Dedifferentiated amniotic fluid mesenchymal stem cell (primary cell): ENCODE data around the gene P2RY6.

Experiments used
- DNase-seq: peaks from one replicate; pipeline ENCODE4 v3.0.0-alpha.2; 2016; ENCODE audit errors: extremely low spot score

Gene P2RY6

DNA sequence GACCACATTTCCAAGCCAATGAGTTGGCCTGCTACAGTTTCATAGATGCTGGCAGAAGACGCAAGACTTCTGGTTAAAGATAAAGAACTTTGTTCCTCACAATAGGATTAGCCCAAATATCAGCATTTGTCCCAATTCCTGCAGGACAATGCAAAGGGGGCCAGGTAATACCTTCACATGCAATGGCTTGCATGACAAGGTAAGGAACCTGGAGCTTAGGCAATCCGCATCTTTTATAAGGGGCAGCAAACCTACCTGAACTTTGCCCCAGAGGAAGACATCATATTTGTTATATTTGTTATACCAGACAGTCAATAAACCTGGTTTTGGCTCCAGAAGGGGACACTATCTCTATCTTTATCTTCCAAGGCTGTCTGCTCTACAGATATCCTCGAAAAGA, 5.3 kb downstream of the P2RY6 start:
- DNase-seq: no peak

DNA sequence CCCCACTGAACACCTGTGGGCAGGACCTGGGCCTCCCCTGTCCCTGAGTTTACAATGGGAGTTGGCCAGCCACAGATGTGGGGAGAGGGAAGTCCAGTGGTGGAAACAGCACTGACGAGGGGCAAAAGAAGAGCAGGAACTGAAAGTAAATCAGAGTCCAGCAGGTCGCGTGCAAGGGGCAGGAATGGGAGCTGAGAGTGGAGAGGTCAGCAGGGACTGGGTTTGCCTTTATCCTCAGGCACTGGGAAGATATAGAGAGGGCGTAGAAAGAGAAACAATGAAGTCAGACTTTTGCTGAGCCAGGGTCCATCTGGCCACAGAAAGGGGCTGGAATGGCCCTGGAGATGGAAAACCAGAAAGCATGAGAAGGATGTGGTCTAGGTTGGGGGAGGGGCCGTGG, 8.5 kb downstream of the P2RY6 start:
- no peak for DNase-seq

DNA sequence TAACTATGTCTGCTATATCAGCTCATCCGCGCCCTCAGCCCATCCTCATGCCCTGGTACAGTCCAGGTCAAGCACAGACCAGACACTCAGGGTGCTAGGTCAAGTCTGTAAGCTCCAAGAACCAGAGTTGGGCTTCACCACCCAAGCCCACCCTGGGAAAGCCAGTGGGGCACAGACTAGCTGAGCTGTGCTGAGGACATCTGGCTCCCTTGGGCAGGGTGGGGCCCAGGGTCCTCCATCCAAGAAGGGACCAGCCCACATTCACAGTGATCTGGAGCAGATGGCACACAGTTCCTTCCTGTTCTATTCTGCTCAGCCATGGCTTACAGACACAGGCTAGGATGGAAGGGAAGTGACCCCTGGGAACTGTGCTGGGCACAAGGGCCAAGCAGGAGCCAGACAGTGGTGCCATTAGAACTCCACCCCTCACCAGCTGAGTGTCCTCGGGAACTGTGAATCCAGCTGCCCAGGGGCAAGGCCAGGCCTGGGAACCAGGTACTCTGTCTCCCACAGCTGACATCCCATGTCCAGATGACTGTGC, 9.1 kb downstream of the P2RY6 start:
- no peak for DNase-seq

DNA sequence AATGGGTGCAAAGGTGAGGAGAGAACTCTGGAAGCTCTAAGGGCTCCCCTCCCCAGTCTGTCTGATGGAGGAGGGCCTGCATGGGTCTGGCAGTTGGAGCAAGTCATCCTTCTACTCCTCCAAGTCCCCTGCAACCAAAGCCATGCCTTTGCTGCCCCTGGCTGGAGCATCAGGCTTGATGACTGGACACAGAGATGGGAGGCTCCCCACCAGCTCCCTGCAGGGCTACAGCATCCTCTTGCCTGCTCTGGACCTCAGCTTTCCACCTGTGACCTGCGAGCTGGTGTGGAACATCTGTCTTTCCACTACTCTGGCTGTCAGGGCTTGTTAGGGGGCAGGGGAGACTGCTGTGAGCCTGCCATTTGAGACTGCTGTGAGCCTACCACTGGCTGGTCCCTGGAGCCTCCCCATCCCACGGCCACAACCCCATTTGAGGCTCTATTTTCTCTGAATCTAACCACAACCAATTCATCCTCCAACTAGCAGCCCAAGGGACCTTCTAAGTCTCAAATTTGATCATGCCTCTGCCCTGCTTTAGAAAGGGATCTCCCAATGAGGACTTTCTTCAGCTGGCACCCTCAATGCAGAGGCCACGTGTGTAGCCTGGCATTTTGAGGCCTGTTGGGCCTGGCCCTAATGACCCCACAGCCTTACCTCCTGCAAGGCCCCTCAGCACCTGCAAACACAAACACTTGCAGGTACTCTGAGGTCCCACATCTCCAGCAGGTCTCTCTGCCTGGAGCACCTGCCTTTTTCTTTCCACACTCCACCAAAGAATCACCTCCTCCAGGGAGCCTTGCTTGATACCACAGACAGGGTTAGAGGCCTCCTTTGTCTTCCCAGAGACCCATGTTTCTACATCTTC, 9.9 kb downstream of the P2RY6 start:
- DNase-seq: no peak

DNA sequence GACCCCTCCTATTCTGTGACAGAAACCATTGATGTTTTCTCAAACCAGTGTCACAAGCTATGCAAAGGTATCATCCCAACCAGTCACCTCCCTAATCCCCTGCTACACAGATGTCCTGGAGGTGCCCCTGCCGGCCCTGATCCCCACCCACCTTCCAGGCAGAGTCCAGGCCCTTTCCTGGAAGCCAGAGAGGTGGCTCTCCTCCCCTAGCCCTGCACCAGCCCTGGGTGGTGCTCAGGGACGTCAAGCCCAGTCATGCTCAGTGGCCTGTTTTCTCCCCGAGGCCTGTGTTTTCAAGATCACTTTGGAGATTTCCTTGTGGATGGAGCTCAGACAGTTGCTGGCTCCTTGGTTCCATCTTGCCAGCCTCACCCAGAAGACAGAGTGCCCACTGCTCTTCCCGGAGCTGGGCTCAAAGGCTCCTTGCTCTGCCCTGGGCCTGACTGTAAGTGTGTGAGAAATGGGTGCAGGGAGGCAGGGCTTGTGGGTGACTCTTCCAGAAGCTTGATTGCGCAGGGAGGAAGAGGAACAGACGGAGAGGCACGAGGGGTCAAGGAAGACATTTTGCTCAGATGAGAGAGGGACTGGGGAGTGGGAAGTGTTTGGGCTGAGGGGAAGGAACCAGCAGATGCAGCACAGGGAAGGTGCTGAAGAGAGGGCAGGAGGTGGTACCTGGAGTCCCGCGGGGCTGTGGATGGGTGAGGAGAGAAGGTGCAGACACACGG, 11.3 kb downstream of the P2RY6 start:
- DNase-seq: no peak

DNA sequence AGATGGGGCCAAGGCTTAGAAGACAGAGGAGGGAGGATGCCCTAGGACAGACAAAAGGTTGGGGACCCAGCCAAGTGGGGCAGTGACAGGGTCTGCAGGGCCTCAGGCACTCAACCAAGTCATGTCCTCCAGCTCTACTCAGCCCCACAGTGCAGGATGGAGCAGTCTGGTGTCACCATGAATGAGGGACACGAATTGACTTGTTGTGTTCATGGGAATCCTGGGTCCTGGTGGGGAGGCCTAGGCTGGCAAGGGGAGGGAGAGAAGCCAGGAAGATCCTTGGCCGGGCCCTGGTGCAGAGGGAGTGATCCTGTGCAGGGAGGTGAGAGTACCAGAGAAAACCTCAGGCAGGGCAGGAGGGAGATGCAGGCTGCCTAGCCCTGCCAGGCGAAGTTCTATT, 12.0 kb downstream of the P2RY6 start:
- no peak for DNase-seq

DNA sequence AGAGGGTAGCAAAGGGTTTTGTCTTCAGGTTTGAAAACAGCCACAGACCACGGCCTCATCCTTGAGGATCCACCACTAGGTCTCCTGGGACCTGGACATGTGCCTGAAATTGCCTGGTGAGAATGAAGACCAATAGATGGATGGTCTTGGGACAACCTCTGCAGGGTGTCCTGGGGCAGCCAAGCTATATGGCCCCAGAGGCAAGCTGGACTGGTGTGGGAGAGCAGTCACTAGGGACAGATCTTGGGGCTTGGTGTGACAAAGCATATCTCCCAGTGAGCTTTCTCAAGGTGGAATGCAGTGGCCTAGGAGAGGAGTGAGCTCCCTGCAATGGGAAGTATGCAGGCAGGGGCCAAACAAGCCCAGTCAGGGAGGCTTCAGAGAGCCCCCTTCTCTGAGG, 13.6 kb downstream of the P2RY6 start:
- DNase-seq: no peak

DNA sequence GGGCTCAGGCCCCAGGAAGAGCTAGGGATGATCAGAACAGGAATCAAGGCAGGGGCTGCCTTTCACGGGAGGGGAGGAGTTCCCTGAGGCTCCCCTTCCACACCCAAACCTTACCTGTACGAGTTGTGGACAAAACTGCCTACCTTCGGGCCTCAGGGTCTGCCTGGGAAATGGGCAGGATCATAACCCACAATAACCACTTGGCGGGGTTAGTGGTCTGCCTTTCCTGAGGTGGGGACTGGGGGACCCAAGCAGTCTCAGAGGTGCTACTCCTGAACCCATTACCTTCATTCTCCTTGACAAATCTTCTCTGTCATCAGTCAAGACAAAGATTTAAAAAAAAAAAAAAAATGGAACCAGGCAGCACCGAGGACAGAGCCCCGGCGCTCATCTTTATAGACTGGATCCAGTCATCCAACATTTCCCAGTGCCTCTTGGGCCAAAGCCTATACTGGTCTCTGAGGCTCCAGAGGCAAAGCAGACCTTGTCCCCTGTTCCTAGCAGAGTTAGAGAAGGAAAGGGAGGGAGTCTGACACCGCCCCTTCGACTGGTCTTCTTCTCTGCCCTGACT, 14.2 kb downstream of the P2RY6 start:
- no peak for DNase-seq

DNA sequence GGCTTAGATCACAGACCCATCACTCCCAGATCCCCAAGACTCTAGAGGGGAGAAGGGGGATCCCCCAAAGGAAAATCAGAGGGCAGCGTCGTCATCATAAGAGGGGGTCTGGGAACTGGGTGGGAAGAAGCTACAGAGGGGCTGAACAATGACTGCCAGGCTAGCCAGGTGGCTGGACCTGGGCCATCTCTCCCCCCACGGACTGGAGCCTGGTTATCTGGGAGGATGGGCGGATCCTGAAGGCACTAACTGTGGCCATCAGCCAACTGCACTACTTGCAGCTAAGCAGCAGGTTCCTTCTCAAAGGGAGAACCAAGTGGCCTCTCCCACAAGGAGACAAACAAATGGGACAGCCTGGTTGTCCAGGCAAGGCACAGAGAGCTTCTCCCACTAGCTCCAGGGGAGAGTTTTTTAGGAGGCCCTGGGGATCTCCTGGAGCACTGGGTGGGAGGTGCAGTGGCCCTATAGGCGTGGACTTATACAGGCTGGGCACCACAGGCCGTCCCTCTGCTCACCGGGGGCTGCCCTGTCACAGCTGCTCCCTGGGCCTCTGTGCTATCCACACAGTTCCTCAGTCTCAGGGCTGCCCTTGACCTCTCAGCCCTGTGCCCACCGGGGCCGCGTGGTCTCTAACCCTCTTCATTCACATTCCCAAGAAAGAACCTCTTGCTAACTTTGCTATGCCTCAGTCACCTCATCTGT, 15.4 kb downstream of the P2RY6 start:
- DNase-seq: no peak

DNA sequence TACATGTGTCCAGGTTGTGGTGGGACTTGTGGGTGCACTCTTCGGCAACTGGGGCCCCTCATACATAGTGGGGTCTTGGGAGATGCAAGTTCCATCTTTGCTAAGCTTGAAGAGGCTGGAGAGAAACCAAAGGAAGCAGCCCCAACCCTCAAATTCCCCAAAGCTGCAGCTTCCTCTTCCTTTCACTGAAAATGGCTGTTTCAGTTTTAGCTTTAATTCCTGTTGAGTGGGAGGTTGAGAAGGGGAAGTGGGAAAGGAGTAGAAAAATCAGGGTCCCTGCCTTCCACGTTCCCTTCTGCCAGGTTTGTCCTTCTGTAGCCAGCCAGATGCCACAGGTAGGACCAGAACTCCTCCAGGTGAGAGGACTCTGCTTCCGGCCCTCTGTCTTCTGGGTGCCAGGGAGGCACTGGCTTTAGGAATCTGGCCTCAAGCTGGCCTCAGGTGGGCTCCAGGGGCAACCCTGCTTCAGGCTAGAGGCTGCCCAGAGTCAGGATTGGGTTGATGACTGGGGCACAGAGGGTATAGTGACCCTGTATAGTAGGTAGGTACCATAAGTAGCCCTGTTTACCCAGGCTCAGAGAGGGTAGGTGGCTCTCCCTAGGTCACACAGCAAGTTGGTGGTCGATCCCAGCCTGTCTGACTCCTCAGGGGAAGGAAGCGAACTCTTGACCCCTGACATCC, 16.2 kb downstream of the P2RY6 start:
- no peak for DNase-seq

DNA sequence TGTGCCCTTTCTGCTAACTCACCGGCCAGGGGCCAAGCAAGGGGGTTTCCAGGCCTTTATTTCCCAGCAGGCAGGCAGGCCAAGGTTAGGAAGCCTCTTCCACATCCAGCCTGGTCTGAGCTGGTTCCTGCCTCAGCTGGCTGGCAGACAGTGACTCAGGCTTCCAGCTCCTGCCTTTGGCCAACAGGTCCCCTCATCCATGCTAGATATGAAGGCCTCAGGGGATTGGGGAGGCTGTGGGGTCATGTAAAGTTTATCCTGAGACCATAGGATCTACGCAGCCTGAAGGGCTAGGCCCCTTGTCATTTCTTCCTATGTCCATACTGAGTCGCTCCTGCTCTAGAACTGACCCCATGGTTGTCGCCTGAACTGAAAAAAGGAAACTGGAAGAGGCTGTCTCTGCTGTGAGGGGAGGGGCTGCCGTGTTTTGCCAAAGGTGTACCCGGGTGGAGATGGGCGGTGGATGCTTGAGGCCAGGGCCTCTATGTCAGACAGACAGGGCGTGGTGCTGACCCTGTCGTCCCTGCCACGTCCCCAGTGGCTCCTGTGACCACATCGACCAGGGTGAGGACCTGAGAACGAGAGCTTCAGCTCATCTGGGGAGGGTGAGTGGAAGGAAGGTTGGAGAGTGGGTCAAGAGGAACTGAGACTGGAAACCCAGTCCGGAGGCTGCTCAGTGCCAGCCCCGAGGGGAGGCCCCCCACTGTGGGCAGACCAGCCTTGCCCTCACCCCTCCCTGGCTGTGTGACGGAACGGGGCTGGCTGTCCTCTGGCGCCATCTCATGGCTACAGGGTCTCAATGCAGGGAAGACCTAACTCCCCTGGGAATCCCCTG, 17.0 kb downstream of the P2RY6 start:
- peak; percentile 53 for DNase-seq

DNA sequence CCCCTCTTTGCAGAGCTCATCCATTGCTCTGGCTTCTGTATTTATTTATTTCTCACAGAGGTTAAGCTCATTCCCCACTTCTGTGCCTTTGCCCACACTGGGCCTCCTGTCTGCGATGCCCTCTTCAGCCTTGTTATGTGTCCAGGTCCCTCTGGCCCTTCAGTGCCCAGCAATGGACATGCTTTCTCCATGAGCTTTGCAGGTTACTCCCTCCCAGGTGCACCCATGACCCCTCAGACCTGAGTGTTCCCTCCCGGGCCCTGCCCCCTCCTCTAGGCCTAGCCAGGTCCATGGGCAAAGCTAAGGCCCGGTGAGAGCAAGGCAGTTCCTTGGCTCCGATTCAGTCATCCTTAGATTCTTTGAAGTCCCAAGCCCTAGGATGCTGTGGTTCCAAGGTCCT, 18.4 kb downstream of the P2RY6 start:
- no peak for DNase-seq

DNA sequence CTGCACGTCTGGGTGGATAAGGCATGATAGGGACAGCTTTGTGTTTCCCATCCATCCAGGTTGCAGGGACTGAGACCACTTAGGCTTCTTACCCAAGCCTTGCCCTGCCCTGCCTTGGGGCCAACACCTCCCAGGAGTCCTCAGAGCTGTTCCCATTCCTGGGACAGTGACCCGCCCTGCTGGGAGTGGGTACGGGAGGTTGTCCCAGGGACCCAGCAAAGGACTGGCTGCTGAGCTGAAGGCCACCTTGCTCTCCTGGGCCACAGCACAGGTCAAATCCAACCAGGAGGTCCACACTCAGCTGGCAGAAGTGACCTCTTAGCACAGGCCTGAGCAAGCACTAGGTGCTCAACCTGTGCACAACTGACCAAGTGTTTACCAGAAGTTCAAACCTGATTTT, 19.1 kb downstream of the P2RY6 start:
- DNase-seq: no peak

DNA sequence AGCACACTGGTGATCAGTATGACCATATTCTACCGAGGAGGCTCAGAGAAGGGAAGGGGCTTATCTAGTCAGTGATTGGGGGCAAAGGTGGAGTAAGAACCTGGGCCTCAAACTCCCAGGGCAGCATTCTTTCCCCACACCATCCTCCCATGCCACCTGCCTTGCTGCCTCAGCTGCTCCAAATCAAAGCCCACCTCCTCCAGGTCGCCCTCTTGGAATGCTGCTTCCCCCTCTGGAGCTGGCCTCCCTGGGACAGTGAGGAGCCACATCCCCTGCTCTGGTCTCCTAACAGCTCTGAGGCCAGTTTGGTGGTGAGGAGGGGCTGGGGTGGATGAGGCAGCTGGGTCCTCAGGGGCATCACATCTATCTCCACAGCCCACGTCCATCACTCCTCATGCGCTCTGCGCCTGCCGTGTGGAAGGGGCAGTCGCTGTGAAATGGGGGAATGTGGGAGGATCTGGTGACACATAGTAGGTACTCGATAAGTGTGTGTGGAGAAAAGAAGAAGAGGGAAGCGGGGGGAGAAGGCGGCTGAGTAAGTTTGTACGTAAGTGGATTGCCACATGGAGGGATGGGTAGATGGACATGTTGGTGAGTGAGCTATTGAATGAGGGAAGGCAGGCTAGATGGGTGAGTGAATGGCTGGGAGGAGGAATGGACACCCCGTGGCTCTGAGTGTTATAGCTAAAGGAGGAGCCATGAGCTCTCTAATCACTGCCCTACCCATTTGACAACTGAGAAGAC, 19.8 kb downstream of the P2RY6 start:
- DNase-seq: no peak

DNA sequence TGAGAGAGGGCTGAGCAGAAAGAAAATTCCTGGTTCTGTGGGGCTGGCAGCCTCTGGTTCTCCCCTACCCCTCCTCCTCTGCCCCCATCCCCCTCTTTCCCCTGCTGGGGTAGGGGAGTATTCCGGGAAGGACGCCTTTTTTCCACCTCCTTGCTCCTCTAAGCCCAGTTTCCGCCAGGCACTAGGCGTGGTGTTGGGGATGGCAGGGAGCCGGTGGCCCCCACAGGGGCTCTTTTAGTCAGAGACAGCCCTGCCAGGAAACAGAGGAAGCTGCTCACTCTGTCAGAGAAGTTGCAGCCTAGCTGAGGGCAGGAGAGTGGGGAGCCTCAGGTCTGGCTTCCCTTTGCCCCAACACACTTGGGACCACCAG, 20.4 kb downstream of the P2RY6 start:
- DNase-seq: no peak

DNA sequence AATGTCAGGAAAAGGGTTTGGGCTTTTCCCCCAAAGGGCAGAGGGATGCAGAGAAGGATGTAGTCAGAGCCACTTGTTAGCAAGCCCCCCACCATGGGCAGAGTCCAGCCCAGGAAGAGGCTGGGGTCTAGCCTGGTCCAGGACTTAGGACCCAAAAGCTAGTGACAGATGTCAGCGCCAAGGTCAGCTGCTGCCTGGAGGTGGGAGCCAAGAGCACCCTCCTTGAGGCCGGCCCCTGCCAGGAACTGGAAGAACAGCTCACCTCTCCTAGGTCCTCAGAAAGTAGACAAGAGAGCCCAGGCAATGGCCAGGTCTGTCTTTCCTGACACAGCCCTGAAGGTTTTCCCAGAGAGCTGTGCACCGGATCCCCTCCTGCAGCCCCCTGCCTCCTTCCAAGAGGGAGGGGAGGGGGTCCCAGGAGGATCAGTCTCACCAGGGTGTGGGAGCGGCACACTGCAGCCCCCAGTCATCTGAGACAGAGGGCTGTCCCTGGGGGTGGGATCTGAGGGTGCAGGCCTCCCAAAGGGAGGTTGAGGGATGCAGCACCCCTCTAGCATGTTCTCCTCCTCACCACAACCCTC, 21.3 kb downstream of the P2RY6 start:
- no peak for DNase-seq

DNA sequence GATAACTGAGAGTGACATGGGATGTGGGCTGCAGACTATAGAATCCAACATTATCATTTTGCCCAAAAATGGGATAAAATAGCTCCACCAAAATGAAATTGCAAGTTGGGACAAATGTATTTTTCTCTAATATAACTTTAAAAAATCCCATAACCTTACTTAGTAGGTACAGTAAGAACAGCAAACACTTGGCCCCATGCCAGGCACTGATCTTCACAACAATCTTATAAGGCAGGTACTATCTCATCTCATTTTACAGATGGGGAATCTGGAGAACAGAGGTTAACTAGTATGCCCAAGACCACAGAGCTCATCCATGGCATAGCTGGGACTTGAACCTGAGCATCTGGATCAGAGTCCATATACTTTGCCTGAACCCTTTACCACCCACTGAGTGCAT, 22.5 kb downstream of the P2RY6 start:
- DNase-seq: no peak

DNA sequence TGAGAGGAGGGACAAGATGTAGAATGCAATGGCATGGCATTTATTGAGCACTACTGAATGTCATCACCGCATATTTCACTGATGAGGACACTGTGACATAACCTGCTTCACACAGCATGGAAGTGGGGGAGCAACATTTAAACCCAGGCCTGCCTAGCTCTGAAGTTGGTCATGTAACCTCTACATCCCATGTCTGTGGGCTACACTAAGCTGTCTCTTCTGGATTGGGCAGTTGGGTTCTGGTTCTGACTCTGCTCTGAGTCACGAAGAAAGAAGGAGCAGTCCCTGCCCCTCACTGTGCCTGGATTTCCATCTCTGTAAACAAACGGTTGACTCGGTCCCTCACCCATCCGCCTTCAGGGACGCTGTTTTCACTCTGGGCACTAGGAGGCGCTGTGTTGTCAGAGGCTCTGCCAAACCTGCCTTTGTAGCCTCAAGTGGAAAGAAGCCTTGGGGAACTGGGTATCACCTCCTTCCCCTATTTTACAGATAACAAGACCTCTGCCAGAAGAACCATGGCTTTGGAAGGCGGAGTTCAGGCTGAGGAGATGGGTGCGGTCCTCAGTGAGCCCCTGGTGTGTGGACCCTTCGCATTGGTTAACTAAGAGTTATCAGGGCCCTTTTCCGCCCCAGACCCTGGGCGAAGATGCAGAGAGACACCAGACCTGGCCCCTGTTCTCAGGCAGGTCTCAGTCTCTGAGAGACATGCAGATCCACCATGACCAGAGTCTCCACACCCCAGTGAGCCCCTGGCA, 23.3 kb downstream of the P2RY6 start:
- DNase-seq: peak; percentile 78

DNA sequence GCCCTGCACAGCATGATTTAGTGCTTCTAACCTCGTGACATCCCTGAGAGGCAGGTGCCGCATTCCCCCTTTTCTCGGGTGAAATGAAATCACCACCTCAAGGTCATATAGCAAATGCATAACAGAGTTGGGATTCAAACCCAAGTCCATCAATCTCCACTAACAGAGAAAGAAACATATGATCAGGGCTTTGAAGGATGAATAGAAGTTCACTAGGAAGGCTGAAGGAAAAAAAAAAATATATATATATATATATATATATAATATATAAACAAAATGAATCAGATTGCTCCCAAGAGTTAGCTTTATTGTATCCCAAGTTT, 23.8 kb downstream of the P2RY6 start:
- DNase-seq: no peak
